DND-41 (cell line): Measurements from ENCODE around the gene RAD51B.

Experiments used
- ATAC-seq: fragments of 200-7000 bp; cut with Tn5 transposase; 3 replicates; pipeline ENCODE4 v1.9.1; 2021; ENCODE audit warnings: low read depth; ENCODE audit not compliant: insufficient read depth
- DNase-seq: peaks from one replicate; pipeline ENCODE4 v3.0.0-alpha.2; 2020
- H2AFZ ChIP-seq: 2 replicates; pipeline ENCODE4 v1.6.0; 2012; ENCODE audit warnings: low read depth, low read length
- H3K27ac ChIP-seq: 2 replicates; pipeline ENCODE4 v1.5.1; 2012; ENCODE audit warnings: low read length, inconsistent platforms
- H3K27me3 ChIP-seq: fragments of 200-600 bp; sonication (generic); 2 replicates; pipeline ENCODE4 v1.6.0; 2012; ENCODE audit warnings: low read length, mild to moderate bottlenecking, inconsistent platforms; ENCODE audit not compliant: insufficient read depth, poor library complexity
- H3K36me3 ChIP-seq: 2 replicates; pipeline ENCODE4 v1.5.1; 2012; ENCODE audit warnings: low read length, inconsistent platforms; ENCODE audit not compliant: insufficient read depth
- H3K4me1 ChIP-seq: 2 replicates; pipeline ENCODE4 v1.5.1; 2012; ENCODE audit warnings: mild to moderate bottlenecking, low read length; ENCODE audit not compliant: insufficient read depth
- H3K4me2 ChIP-seq: 2 replicates; pipeline ENCODE4 v1.6.0; 2012; ENCODE audit warnings: mild to moderate bottlenecking, moderate library complexity, low read length, inconsistent platforms; ENCODE audit not compliant: insufficient read depth
- H3K4me3 ChIP-seq, 2 experiments: fragments of 200-600 bp in 1 of 2; shearing (Covaris generic) in 1 of 2; 2 replicates each; pipeline ENCODE4 v1.5.1; 2012 to 2016; ENCODE audit warnings: inconsistent platforms in 2 of 2, low read length in 2 of 2, mild to moderate bottlenecking in 2 of 2, low read depth in 1 of 2, moderate library complexity in 1 of 2
- H3K79me2 ChIP-seq: 2 replicates; pipeline ENCODE4 v1.6.0; 2012; ENCODE audit warnings: low read length, inconsistent platforms; ENCODE audit not compliant: insufficient read depth
- H3K9ac ChIP-seq: 2 replicates; pipeline ENCODE4 v1.6.0; 2012; ENCODE audit warnings: low read depth, mild to moderate bottlenecking, inconsistent platforms, low read length, moderate library complexity
- H3K9me3 ChIP-seq: 2 replicates; pipeline ENCODE4 v1.5.1; 2012; ENCODE audit warnings: low read length, moderate library complexity, mild to moderate bottlenecking, inconsistent platforms; ENCODE audit not compliant: insufficient read depth, severe bottlenecking
- H4K20me1 ChIP-seq: 2 replicates; pipeline ENCODE4 v1.6.0; 2012; ENCODE audit warnings: low read length; ENCODE audit not compliant: insufficient read depth
- EZH2 ChIP-seq: IDR thresholded peaks from 3 replicates; pipeline ENCODE4 v1.6.1; 2012; ENCODE audit warnings: borderline replicate concordance, low read depth, mild to moderate bottlenecking, moderate library complexity, low read length, inconsistent platforms; ENCODE audit not compliant: severe bottlenecking
- TF ChIP-seq, protein P1 (sequence below): IDR thresholded peaks from 2 replicates; pipeline ENCODE4 v1.5.1; 2012; ENCODE audit warnings: borderline replicate concordance, low read length, moderate library complexity, mild to moderate bottlenecking; ENCODE audit not compliant: poor library complexity, severe bottlenecking; ENCODE audit errors: extremely low read depth

The RAD51B gene

DNA sequence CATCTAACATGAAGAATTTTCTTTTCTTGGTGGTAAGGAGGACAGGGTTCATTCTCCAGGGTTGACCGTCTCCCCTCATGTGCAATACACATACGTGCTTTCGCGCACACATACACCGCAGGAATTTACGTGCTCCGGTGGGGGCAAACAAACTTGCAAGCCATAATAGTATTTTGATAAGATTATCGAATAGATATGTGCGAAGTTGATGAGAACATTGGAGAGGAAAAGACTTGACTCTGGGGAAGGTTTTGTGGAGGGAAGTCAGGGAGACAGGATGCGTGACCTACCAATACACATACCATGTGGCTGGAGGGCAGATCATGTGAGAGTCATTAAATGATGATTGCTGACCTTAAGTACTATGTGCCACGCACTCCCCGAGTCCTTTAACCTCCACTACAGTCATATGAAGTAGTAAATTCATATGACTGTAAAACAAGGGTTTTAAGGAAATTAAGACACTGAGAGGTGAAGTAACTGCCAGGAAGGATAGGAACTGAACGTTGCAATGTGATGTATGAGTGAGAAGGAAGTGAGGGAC lies 921 bp downstream of the RAD51B start:
- Histone ChIP-seq H3K9me3 (no peaks in the 10 kb centered on the region), H3K4me3 (peak overlapping the region; percentile 34 to 70), H3K4me2 (peak overlapping the region; percentile 91), H4K20me1 (no peaks in the 10 kb centered on the region), H3K27me3 (no peaks in the 10 kb centered on the region), H3K27ac (peak overlapping the region; percentile 76), H2AFZ (peak overlapping the region; percentile 90), H3K36me3 (peaks cover 15% of the 10 kb centered on the region; the same call in 1 of the 2 replicates), H3K4me1 (peaks cover 34% of the 10 kb centered on the region), H3K79me2 (peaks cover 41% of the 10 kb centered on the region), H3K9ac (peak overlapping the region; percentile 71)
- ATAC-seq (no peak), DNase-seq (peak; percentile 18)
- TF ChIP-seq, protein P1, sequence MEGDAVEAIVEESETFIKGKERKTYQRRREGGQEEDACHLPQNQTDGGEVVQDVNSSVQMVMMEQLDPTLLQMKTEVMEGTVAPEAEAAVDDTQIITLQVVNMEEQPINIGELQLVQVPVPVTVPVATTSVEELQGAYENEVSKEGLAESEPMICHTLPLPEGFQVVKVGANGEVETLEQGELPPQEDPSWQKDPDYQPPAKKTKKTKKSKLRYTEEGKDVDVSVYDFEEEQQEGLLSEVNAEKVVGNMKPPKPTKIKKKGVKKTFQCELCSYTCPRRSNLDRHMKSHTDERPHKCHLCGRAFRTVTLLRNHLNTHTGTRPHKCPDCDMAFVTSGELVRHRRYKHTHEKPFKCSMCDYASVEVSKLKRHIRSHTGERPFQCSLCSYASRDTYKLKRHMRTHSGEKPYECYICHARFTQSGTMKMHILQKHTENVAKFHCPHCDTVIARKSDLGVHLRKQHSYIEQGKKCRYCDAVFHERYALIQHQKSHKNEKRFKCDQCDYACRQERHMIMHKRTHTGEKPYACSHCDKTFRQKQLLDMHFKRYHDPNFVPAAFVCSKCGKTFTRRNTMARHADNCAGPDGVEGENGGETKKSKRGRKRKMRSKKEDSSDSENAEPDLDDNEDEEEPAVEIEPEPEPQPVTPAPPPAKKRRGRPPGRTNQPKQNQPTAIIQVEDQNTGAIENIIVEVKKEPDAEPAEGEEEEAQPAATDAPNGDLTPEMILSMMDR = no peak

DNA sequence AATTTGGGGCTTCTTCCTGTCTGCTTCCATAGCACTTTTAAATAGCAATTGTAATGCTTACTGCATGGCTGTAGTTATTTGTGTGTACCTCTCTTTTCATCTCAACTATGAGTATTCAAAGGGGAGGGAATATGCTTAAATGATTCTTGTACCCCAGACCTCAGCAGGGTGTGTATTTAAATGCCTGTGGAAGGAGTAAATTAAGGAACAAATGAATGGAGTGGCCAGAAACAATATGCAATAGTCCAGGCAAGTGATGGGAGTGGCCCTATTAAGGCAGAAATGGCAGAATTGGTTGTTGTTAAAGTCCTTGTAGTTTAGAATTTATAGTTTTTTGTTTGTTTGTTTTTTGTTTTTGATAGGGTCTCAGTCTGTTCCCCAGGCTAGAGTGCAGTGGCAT lies 1.5 kb downstream of the RAD51B start:
- no peaks in the 10 kb centered on the region for H3K9me3 ChIP-seq
- H4K20me1 ChIP-seq = no peaks in the 10 kb centered on the region
- TF ChIP-seq EZH2 = no peak
- TF ChIP-seq, protein P1 = no peak
- no peak for DNase-seq
- peak overlapping the region in 1 of 2 experiments; percentile 70; a peak in 2 of 4 replicates for H3K4me3 ChIP-seq
- ATAC-seq = no peak
- H3K9ac ChIP-seq = peak overlapping the region; percentile 71
- no peaks in the 10 kb centered on the region for H3K27me3 ChIP-seq
- peaks cover 29% of the 10 kb centered on the region for H3K4me1 ChIP-seq
- H3K79me2 ChIP-seq = peaks cover 35% of the 10 kb centered on the region
- H3K4me2 ChIP-seq = peak overlapping the region; percentile 91
- peak overlapping the region; percentile 90; the same call in 1 of the 2 replicates for H2AFZ ChIP-seq
- H3K36me3 ChIP-seq = peaks cover 21% of the 10 kb centered on the region; the same call in 1 of the 2 replicates
- H3K27ac ChIP-seq = peak overlapping the region; percentile 76

DNA sequence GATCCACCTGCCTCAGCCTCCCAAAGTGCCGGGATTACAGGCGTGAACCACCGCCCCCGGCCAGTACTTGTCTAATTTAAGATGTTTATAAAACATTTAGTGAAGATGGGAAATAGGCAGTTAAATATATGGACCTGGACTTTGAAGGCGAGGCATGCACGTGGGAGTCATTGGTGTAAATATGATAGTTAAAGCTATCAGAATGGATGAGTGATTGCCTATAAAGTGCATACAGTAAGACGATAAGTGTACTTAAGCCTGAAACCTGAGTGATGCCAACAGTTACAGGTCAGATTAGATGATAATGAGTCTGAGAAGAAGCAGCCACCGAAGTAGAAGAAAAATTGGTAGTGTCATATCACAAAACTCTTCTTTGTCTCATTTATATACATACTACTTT lies 11.5 kb downstream of the RAD51B start:
- no peaks in the 10 kb centered on the region for H3K27me3 ChIP-seq
- H3K4me2 ChIP-seq = no peak overlapping the region
- H3K9ac ChIP-seq = no peak overlapping the region
- TF ChIP-seq, protein P1 = no peak
- TF ChIP-seq EZH2 = no peak
- H3K4me3 ChIP-seq = no peak overlapping the region
- no peaks in the 10 kb centered on the region for H3K9me3 ChIP-seq
- H3K36me3 ChIP-seq = peaks cover 31% of the 10 kb centered on the region
- H3K4me1 ChIP-seq = no peaks in the 10 kb centered on the region
- no peak for ATAC-seq
- no peak for DNase-seq
- H2AFZ ChIP-seq = no peak overlapping the region
- H3K79me2 ChIP-seq = peaks cover 7% of the 10 kb centered on the region; the same call in 1 of the 2 replicates
- no peak overlapping the region for H3K27ac ChIP-seq
- H4K20me1 ChIP-seq = no peaks in the 10 kb centered on the region
